ENCODE data around the gene TRPM3.

Gene TRPM3

DNA sequence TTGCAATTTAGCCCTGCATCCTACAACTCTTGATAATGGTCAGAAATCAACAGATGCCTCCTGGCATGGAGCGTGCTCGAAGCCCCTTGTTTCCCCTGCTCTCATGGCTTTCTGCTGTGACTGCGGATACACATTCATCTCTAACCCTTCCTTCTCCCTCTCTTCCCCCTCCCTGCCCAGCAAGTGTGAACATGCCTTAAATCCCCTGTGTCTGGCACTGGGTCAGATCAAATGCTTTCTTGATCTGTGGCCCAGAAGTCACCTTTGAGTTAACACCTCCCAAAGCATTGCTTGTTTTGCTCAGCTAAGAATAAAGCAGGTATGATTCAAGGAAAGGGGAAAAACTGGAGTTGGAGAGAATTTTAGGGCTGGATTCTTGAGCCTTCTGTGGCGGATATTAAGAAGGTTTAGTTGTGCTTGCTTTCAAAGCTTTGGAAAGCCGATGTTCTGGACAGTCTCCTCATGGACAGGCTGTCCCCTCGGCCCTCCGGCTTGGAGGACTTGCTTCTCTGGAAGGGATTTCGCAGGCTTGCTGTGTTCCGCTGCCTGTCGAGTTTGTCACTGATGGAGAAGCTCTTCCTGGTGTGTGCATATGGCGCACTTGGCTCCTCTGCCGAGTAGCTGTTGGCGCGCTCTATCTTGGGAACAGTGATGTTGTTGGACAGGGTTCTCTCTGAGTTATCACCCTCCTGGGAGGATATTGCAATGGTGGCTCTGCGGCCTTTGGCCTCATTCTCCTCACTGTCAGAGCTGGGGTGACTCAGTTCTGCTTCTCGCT lies 585.7 kb downstream of the TRPM3 start:
- no peak for DNase-seq (ENCODE audit: low read depth in 3 of 3, low spot score in 1 of 3)

GRCh38 chr9:70534471-70534870 lies 587.0 kb downstream of the TRPM3 start:
- DNase-seq (ENCODE audit: low read depth in 3 of 3, low spot score in 1 of 3), result no peak

GRCh38 chr9:70534061-70534460 lies 587.4 kb downstream of the TRPM3 start:
- DNase-seq (ENCODE audit: low read depth in 3 of 3, low spot score in 1 of 3), result no peak

DNA sequence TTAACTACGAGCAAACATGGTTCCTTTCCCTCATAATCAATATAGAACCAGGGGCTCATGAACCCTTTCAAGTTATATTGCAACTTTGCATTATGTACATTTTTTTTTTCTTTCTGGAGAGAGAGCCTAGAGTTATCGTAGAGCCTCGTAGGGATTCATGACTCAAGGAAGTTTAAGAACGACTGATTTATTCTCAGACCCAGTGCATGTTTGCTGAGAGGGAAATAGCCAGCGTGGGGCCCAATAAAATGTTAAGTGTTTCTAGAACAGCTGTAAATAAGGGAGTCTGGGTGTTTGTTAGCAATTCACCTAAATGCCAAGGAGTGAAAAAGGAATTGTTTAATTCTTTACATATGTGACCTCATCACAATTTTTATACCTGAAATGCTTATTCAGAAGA lies 587.9 kb downstream of the TRPM3 start:
- DNase-seq (ENCODE audit: low read depth in 3 of 3, low spot score in 1 of 3), result no peak

DNA sequence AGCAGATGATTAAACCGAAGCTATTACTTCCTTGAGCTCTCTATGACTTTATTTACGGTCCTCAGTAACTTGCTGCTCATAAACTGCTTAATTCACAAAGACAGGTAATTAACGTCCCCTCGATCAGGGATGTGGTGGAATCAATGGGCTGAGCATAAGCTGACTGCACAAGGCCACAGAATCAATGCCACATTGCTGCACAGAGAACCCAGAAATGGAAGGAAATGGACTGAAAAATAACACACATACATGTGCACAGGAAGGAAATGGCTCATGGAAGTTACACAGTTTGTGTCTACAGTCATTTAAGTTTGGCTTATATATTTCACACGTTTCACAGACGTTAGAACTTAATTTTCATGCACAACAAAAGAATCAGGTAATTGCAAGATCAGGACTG lies 588.7 kb downstream of the TRPM3 start:
- DNase-seq (ENCODE audit: low read depth in 3 of 3, low spot score in 1 of 3), result no peak

- DNase-seq (ENCODE audit: low read depth in 3 of 3, low spot score in 1 of 3), result no peak
These were observed 590.1 kb downstream of the TRPM3 start for GRCh38 chr9:70531311-70531710.

GRCh38 chr9:70530716-70531115 lies 590.7 kb downstream of the TRPM3 start:
- no peak for DNase-seq (ENCODE audit: low read depth in 3 of 3, low spot score in 1 of 3)

- no peak for DNase-seq (ENCODE audit: low read depth in 3 of 3, low spot score in 1 of 3)
These were observed 591.6 kb downstream of the TRPM3 start for GRCh38 chr9:70529833-70530232.

DNA sequence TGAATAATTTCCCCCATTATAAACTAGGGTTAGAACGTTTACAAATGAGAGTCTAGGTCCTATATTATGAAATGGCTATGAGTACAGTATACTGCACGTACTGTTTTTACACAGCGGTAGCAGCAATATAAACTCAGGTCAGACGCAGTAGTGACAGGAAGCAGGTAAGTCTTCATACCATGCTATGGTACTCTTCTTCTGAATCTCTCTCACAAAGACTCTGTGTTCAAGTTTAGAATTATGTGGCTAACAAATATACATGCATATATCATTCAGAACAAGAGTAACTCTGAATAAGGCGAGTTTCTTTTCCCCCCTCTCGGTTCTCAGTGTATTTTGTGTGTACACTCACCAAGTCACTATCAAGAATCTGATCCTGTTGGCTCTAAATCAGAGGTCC lies 592.0 kb downstream of the TRPM3 start:
- DNase-seq (ENCODE audit: low read depth in 3 of 3, low spot score in 1 of 3), result no peak

DNA sequence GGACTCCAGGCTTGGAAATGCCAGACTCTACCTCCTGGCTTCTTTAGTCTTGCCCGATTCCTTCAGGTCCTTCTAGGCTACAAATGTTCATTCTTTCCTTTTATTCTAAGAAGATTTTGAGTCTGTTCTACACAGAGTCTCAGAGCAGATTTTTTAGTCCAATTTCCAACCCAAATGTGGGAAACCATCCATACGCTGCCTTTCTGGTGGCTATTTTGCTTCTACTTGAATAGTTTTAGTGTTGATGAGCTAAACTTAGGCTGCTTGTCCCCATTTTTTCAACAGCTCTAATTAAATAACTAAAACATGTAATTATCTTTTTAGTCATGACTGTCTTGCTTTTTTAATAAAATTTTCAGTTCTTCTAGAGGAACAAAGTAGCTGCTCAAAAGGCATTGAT lies 594.5 kb downstream of the TRPM3 start:
- DNase-seq (ENCODE audit: low read depth in 3 of 3, low spot score in 1 of 3), result no peak

DNA sequence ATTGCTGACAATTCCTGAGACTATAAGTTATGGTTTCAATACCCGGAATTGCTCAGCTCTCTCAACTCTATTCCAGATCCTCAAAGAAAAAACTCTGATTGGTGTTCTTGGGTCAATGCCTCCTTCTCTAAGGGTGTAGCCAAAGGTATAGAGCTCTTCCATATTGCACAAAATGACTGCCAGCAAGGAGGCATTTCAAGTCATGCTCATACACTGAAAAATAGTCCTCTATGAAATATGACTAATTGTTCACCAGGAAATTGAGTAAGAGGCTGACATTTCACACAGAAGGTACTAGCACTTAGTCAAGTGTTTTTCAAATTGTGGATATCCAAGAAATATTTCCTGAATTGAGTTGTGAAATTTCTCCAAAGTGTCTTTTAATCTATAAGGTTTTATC lies 595.9 kb downstream of the TRPM3 start:
- no peak for DNase-seq (ENCODE audit: low read depth in 3 of 3, low spot score in 1 of 3)

DNA sequence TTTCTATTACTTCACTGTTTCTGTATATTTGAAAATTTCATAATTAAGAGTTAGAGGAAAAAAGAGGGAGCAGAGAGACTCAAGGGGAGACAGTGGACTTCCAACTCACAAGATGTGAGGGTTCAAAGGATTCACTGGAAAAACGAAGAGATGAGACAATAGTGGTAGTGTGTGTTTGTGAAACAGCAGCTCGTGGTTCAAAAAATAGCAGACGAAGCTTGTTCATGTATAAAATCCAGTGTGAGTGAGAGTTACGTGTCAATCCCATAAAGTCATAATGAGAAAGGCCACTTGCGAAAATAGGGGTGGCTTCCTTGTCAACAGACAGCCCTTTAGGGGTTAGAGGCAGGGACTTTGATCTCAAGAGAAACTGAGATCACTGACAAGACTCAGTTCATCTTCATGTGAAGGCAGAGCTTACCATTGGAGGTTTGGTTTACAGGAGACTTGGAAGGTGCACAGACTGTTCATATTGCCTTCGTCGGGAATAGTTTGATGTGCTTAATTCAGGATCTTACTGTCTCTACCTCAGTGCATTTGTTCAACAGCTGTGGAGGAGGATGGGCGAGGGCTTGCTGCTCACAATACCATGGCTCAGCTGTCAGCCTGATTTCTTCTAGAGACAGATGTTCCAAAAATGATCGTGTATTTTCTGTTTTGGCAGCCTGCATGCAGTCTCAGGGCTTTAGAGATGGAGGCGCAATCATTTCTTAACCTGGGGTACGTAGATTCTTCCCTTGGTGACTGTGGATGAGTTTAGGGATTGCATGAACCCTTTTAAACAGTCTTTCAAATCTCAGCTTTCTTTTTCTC lies 601.3 kb downstream of the TRPM3 start:
- no peak for DNase-seq (ENCODE audit: low read depth in 3 of 3, low spot score in 1 of 3)

GRCh38 chr9:70517926-70518610 lies 603.4 kb downstream of the TRPM3 start:
- no peak for DNase-seq (ENCODE audit: low read depth in 3 of 3, low spot score in 1 of 3)

DNA sequence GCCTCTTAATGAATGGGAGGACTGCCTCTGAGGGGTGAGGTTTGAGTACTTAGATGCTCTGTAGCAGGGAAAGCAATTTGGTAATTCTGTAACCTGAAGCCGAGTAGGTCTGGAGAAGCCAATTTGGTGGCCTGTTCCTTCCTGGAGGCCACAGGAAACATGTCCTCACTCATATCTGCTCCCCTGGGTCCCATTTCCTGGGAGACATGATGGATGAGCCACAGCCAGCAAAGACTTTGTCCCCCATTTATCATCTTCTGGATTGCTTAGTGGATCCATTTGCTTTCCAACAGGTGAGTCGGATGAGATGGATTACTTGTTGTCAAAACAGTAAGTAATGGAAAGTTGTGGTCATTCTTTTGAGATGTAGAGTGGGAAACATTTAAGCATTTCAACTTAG lies 607.1 kb downstream of the TRPM3 start:
- no peak for DNase-seq (ENCODE audit: low read depth in 3 of 3, low spot score in 1 of 3)

- DNase-seq (ENCODE audit: low read depth in 3 of 3, low spot score in 1 of 3), result no peak
These were observed 609.6 kb downstream of the TRPM3 start for GRCh38 chr9:70511858-70512257.

GRCh38 chr9:70510157-70510770 lies 611.2 kb downstream of the TRPM3 start:
- DNase-seq (ENCODE audit: low read depth in 3 of 3, low spot score in 1 of 3), result no peak

- DNase-seq (ENCODE audit: low read depth in 3 of 3, low spot score in 1 of 3), result no peak
These were observed 615.3 kb downstream of the TRPM3 start for GRCh38 chr9:70506159-70506558.

- no peak for DNase-seq (ENCODE audit: low read depth in 3 of 3, low spot score in 1 of 3)
These were observed 616.6 kb downstream of the TRPM3 start for GRCh38 chr9:70504834-70505233.

DNA sequence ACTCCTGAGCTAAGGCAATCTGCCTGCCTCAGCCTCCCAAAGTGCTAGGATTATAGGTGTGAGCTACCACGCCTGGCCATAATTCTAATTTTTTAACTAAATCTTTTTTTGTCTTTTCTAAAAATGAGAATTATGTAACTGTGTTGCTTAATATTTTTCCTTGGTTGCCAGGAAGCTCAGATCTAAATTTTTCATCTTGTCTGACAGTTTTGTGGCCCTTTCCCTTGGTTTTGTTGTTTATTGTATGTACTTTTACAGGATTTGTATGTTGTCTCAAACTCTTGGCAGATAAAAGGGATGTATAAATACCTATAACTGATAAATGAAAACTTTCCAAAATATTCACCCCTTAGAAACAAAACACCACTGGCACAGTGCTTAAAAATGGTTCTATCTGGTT lies 618.7 kb downstream of the TRPM3 start:
- DNase-seq (ENCODE audit: low read depth in 3 of 3, low spot score in 1 of 3), result no peak

DNA sequence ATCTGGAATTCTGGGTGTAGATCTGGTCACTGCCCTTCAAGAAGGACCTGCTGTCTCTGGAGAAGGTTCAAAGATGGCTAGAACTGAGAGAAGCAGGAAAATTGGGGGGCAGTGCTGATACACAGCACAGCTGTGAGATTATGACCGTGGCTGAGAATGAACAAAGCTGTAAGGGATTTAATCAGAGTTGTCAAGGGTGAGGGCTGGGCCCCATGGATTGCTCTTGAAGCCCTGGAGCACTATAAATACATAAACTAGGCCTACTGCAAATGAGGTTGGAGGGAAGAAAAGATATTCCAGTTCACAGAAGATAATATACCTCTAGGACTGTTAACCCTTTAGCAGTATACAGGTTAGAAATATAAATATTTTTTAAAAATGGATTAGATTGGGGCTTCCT lies 620.6 kb downstream of the TRPM3 start:
- DNase-seq (ENCODE audit: low read depth in 3 of 3, low spot score in 1 of 3), result no peak

- DNase-seq (ENCODE audit: low read depth in 3 of 3, low spot score in 1 of 3), result no peak
These were observed 621.8 kb downstream of the TRPM3 start for GRCh38 chr9:70499621-70500020.

DNA sequence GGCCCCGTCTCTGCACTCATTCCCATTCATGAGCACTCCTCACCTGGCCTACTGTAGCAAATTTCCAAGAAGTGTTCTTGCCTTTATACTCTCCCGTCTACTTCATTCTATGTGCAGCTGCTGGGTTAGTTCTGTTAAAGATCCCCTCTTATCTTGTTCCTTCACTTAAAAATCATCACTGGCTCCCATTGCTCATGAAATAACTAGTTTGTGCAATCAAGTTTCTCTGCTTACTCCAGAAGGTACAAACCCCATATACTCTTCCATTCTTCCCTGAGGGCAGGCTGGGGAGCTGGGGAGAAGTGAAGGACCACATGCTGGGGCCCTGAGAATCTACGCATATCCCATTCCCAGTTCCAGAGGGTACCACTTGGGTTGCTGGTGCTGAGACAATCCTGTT lies 622.6 kb downstream of the TRPM3 start:
- no peak for DNase-seq (ENCODE audit: low read depth in 3 of 3, low spot score in 1 of 3)
